ENCODE results near the gene RUNX3.

- TF ChIP-seq CTCF (conservative IDR thresholded peaks at IDR 0.05; ENCODE audit: low read depth, low read length), result no peak
- no peak for TF ChIP-seq EZH2phosphoT487 (IDR thresholded peaks at IDR 0.05; ENCODE audit: borderline replicate concordance, low read length)
Observed at GRCh38 chr1:24892188-24893153, 37.6 kb downstream of the RUNX3 start.
